Left renal pelvis (tissue), 4 donors: ENCODE results near the gene INO80C. TPM values are rescaled to one million over a fixed set of nuclear protein-coding genes. Genes with fewer than 3 reads are reported as not detected.
"Not testable (repeated sequence)": the region's sequence is repeated elsewhere in the genome, so short reads cannot be mapped to it uniquely, and the experiment has no call there.

ENCODE experiments used
- DNase-seq, 4 donors: peaks; one replicate each; pipeline ENCODE4 v3.0.0-alpha.2; 2013; ENCODE audit warnings: low read depth in 4 of 4, low spot score in 3 of 4
- polyA plus RNA-seq, 4 donors: library from polyadenylated mRNA; unstranded; fragments of 120-200 nt; gene quantifications; one replicate each; pipeline ENCODE4 v1.2.1, GENCODE V29; 2013; ENCODE audit not compliant: insufficient read length in 4 of 4

Gene INO80C
- polyA plus RNA-seq, 4 donors, result 16.4 to 35.5 (median 26.0) TPM

DNA sequence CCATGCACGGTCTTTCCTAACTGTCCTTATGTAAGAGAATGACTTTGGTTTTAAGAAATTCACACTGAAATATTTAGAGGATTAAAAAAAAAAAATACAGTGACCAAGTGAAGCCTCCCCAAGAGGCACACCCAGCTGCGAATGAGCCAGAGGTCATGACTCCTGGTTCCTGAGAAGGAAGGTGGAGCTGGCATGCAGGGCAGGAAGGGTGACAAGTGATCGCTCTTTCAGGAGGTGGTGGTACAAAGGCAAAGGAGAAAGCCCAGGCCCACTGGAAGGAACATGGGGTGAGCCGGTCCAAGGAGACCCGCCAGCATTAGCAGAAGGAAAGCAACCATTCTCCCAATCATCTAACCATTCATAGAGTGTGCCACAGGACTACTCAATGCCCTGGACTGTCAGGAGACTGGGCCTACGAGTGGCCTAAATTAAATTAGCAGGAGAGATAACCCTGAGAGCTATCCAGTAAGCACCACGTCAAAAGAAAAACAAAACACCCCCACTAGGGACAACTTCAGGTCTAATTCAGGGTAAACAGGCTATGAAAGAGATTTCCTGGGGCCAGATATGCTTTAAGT, 7.8 kb downstream of the INO80C start:
- DNase-seq, result no peak

DNA sequence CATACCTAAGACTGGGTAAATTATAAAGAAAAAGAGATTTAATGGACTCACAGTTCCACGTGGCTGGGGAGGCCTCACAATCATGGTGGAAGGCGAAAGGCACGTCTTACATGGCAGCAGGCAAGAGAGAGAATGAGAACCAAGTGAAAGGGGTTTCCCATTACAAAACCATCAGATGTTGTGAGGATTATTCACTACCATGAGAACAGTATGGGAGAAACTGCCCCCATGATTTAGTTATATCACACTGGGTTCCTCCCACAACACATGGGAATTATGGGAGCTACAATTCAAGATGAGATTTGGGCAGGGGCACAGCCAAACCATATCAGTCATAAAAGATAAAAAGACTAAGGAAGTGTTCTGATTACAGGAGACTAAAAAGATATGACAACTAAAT, 8.5 kb downstream of the INO80C start:
- not testable (repeated sequence) for DNase-seq

DNA sequence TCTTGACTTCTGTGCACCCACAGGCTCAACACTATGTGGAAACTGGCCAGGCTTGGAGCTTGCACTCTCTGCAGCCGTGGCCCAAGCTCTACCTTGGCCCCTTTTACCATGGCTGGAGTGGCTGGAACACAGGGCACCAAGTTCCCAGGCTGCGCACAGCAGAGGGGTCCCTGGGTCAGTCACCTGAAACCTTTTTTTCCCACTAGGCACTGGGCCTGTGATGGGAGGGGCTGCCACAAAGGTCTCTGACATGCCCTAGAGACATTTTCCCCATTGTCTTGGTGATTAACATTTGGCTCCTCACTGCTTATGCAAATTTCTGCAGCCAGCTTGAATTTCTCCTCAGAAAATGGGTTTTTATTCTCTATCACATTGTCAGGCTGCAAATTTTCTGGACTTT, 9.4 kb downstream of the INO80C start:
- not testable (repeated sequence) for DNase-seq

DNA sequence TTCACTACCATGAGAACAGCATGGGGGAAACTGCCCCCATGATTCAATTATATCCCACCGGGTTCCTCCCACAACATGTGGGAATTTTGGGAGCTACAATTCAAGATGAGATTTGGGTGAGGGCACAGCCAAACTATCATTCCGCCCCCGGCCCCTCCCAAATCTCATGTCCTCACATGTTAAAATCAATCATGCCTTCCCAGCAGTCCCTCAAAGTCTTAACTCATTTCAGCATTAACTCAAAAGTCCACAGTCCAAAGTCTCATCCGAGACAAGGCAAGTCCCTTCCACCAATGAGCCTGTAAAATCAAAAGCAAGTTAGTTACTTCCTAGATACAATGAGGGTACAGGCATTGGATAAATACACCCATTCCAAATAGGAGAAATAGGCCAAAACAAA, 10.2 kb downstream of the INO80C start:
- not testable (repeated sequence) for DNase-seq

DNA sequence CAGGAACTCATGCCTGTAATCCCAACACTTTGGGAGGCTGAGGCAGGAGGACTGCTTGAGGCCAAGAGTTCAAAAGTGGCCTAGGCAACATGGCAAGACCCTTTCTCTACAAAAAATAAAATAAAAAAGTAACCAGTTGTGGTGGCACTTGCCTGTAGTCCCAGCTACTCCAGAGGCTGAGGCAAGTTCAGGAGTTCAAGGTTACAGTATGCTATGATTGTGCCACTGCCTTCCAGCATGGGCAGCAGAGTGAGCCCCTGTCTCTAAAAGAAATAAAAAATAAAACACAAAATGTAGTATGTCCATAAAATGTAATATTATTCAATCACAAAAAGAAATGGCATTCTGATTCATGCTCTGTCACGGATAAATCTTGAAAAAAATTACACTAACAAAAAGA, 11.9 kb downstream of the INO80C start:
- no peak for DNase-seq

DNA sequence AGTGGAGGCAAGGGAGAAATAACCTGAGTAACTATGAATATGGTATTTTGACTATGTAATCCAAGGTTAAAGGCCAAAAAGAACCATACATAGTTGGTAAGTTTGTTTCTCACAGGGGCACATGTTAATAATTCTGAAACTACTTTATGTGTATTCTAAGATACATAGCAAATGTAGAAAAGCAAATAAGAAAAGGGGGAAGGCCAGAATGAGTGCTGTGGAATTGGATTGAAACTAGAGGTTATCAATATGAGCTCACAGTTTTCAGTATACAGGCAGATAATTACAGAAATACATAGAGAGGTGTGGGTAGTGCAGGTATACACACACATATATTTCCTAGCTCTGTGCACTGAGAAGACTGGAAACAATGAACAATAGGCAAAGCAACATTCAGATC, 13.7 kb downstream of the INO80C start:
- no peak for DNase-seq

DNA sequence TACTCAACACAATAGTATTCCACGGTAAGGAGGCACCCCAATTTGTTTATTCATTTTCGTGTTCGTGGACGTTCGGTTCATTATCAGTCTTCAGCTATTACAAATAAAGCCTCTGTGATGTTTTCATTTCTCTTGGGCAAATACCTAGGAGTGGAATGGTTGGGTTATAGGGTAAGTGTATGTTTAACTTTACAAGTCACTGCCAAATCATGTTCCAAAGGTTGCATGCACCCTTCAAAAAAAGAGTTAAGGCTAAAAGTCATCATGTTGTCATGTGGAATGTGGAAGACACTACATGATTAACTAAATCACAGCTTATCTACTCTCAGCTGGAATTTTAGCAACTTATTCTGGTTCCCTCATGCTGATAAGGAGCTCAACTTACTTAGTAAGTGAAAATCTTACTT, 15.8 kb downstream of the INO80C start:
- no peak for DNase-seq

DNA sequence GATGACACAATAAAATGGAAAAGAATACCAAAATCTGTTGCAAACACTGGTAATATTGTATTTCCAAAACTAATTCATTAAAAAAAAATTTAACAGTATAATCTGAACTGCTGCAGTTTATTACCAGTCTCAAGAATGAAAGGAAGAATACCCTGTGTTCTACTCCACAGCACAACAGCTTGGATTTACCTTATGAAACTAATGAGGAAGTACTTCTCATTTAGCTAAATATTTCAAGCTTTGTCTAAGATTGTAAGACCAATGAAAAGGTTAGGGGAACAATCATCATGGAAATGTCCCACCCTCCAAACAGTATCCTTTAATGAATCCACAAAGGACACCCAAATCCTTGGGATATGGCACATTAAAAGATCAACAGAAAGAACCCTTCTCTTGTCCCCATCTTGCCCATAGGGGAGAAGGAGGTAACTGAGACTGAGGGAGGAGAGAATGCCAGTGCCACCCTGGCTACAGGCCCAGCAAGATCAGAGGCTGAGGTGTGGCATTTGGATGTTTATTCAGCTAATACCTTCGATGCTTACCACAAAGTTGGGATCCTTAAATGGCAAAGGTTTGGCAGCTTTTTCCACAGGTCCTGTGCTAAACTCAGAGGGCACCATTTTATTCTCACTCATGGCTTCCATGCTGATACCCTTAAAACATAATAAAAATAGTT, 17.7 kb downstream of the INO80C start:
- DNase-seq, result no peak

DNA sequence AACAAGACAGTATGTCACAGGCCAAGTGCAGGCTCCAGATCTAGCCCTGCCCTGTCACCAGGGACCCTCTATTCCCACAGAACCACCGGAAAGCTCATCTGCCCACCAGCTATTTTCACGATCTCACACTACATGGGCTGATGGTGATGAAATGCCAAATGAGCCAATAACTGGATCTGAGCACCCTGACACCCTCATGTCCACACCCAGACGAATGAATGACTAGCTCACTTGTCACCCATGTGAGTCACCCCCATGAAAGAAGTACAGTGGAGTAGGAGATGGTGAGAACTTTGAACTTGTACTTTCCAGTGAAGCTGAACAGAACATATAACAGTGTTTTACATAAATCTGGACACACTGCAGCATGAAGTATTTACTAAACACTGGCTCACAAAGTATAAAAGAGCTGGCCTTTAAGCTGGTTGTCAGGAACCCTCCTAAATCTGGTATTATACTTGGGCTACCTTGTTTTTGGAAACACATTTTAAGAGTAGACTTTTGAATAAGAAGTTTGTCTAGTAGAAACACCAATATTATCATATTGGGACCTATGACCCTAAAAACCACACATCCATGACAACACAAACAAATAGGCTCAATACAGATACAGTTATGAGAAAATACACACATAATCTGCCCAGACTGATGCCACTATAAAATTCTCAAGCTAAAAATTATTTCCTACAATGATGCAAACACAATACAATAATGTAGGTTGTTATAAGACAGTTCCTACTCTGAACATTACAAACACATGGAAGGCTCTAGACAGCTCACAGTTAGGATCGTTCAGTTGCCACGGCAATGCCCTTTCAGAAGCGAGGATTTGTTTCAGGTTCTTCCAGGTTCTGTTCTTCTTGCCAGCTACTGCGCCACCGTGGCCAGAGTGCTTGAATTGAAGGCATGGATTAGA, 19.0 kb downstream of the INO80C start:
- no peak for DNase-seq

DNA sequence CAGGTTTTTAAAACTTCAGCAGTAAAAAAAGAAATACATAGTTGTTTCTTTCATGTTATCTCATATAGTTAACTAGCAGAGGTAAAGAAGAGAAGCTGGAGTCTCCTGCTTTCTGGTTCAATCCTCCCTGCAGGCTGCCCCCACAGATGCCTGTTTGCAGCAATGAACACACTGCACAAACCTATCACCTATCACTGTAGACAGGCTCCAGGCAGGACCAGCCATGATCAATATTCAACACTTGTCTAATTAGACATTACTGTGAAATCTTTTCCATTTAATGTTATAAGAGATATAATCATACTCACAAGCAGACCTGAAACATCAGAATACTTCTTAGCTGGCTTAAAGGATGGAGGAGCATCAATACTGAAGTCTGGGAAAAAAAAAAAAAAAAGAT, 19.8 kb downstream of the INO80C start:
- DNase-seq, result no peak

DNA sequence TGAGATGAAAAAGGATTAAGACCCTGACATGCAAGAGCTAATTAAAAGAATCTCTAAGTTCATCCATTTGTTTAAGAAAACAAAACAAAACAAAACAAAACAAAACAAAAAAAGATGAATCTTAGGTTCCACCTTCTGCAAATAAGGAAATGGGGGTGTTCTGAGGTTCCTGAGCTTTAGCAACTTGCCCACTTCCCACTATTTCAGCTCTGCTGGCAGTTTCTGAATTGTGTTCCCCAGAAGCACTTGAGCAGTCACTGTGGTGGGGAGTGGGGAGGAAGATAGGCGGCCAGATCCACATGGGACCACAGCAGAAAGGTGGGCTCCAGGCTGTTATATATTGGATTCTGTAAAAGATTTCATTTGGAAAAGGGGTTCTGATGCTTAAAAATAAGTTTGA, 20.3 kb downstream of the INO80C start:
- DNase-seq, result no peak

DNA sequence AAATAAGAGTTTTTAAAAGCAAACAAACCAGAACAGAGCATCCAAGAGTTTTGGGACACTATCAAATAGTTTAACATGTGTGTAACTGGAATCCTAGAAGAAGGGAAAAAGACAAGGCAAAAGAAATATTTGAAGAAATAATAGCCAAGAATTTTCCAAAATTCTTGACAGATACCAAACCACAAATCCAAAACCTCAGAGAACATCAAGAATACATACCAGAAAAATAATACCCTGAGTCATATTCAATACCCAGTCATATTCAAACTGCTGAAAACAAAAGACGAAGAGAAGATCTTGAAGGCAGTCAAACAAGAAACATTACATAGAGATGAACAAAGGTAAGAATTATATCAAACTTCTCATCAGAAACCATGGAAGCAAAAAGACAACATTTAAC, 22.9 kb downstream of the INO80C start:
- no peak for DNase-seq

DNA sequence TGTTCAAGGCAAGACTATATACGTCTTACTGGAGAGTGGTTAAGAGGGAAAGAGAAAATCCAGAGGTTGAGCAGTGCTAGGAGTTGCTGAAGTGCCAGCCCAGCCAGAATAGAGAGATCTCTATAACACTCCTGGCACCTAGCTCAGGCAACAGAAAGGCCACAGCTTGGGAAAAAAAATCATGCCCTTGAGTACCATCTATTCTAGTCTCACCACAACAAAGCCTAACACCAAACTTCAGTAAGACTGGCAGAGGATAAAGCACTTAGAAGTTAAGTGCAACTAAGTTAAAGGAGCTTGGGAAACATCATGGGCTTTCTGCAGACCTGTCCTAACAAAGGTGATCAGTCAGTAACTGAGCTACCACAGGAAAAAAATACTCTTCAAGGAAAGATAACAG, 24.2 kb downstream of the INO80C start:
- DNase-seq, result no peak

DNA sequence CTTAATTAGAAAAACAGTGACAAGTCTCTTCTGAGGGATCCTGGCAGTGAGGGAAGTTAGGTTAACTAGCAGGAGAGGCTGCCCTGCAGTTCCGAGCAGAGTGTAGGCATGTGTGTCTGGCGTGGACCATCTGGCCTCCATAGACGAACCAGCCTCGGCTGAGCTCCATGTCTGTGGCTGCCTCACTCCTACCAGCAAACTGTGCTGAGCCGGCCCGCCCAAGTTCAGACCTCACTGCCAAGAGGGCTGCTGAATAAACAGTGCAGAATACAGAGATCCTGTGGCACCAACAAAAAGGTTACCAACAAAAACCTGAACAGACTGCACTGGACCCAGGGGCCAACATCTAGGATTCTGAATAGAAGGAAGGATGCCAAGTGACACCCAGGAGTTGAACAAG, 27.3 kb downstream of the INO80C start:
- DNase-seq, result no peak

DNA sequence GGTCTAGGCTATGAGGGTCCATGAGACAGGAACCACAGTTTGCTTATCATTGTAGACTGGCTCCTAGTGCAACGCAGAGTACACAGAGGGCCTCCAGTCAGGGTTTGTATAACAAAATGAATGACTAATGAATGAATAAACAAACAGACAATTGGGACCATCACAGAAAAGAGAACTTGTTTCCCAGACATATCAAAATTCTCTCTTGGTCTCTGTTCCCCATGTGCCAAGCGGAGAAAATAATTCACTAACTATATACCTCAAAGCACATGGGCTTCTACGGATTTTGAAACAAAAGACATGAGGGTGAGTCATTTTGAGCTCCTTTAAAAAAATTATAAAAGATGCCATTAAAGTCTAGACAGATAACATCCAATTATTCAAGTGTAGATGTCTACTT, 28.0 kb downstream of the INO80C start:
- DNase-seq, result no peak

DNA sequence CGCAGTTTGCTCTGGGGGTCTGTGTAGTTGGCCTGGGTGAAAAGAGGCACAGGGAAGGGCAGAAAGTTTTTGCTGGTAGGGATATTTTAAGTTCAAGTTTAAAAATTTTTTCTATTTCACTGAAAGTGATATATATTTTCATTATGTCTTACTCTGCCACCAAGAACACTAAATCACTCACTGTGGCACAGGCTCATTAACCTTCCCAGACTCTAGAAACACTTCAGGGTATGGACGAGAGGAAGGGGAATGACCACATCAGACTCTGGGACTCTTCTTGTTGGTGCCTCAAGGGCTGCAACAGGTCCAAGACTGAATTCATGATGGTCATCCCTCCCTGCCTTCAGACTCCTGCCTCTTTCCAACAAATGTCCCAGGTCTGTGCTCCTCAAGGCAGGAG, 29.0 kb downstream of the INO80C start:
- peak in 1 of 4 donors; percentile 12 for DNase-seq

DNA sequence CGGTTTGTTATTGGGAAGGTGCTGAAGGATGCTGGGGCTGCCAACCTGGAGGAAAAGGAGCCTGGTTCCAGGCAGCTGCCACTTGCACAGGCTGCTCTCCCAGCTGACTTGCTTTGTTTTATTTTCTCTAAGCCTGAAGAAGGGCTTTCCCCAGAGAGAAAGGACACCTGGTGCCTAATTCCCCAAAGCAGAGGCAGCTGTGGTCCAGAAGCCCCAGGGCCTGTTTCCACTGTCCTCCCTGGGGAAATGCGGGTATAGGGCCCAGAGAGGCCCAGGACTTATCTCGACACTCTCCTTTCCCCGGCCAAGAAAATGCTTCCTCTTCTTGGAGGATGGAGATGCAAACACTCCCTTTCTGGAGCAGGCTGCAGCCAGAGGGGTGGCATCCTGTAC, 30.1 kb downstream of the INO80C start:
- no peak for DNase-seq

DNA sequence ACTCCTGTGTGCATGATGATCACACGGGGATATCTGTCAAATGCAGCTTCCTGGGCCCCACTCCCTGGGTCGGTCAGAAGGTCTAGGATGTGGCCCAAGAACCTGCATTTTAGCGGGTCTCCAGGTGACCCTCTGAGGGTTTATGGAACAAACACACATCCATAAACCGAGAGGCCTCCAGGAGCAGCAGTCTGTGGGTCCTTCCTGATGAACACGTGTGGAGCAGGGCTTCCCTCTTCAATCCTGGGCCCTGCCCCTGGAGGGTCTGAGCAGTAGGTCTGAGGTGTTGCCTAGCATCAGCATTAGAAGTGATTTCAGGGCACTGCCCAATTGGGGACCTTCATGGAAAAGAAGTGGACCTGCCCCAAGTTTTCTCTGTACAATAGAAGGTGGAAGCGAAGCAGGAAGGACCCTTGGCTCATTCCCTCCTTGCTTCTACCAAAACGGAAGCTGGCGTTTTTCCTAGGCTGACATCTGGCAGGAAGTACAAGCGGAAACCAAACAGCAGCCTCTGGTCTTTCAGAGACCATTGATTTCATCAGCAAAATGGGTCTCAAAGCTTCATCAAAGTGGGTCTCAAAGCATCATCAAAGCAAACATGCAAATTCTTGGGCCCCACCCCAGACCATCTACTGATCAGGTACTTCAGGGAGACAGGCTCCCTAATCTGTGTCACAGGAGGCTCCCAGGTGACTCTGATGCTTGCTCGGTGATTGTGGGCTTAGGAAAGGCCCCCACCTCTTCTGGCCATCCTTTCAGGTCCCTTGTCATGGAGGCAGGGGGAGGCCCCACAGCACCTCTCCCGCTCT, 30.7 kb downstream of the INO80C start:
- no peak for DNase-seq

DNA sequence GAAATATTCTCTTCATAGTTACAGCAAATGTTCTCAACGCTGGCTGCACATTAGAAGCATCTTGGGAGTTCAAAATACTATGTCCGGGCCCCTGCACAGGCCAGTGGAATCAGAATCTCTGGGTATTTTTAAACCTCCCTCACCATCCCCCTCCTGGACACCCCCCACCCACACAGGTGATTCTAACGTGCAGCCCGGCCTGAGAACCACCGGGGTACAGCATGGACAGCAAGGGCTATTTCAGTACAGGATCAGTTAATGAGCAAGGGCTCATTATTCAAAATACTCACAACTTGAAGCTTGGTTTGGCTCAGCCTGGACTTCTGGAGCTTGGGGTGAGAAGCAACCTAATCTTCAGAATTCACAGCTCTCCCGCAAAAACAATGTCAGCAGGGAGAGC, 31.4 kb downstream of the INO80C start:
- DNase-seq, result no peak

DNA sequence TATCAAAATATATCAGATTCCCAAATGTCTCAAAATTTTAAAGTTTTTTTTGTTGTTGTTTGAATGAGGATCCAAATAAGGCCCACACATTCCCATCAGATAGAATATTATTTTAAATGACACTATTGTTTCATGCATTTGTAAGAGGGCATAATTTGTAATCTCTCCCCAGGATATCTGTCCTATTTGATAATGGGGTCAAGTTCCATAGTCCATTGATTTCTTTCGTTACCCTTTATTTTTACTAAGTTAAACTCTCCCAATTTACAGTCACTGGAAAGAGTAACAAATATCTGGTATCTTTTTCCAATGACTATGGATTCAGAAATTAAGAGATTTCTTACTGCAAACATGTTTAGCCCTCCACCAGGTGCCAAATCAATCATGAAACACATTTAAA, 32.4 kb downstream of the INO80C start:
- no peak for DNase-seq

DNA sequence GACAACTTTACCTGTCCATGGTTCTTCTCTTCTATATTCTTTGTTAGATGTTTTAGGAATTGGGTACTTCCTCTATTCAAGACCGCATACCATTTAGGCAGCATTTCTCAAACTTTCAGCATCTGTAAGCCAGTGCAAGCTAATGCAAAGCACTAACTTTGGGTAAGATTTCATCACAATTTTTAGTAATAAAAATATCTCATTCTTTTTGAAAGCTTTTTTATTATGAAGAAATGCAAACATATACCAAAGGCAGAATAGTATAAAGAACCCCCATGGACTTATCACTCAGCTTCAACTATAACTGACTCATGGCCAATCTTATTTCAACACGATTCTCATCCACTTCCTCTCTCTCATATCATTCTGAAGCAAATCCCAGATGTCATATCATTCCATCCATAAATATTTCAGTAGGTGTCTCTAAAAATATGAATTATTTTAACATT, 32.9 kb downstream of the INO80C start:
- DNase-seq, result no peak
